ENCODE data around the gene SLX4IP. TPM values are rescaled to one million over a fixed set of nuclear protein-coding genes. Genes with fewer than 3 reads are reported as not detected.

SLX4IP gene
- total and polyA plus RNA-seq, 2 donors (not counting 3 experiments of a cell fraction or from before 2014, with no cell fraction given): 1.9 to 4.5 TPM

DNA sequence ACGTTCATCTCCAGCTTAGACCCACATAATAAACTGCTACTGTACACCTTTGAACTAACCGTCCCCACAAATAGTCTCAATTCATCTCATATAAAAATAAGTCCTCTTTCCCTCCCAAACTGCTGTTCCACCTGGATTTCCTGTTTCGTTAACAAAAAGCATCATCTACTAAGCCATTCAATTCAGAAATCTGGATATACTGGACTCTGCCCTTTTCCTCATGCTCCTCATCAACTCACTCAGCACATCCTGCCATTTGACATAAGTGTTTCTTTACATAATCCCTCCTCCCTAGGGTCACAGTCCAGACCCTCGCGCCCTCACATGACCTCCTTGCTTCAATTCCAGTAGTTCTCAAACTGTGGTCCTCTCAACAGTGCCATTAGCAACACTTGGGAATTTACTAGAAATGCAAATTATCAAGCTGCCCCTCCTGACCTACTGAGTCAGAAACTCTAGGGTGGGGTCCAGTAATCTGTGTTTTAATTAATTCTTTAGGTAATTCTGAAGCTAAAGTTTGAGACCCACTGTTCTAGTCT lies 5.6 kb upstream of the SLX4IP start:
- Histone ChIP-seq H3K4me2 (ENCODE audit: insufficient read depth, low read length) (no peak overlapping the region), H3K9ac (replicated peaks; ENCODE audit: extremely low read depth, insufficient read depth, low read length) (no peak overlapping the region), H3K27me3 (ENCODE audit: control insufficient read depth in 2 of 2, insufficient read depth in 2 of 2, low read length in 2 of 2) (no peaks in the 10 kb centered on the region), H3K4me3 (replicated peaks in 1 of 3; ENCODE audit: insufficient read depth in 1 of 3, low read depth in 1 of 3, low read length in 3 of 3) (no peak overlapping the region), H3K9me1 (replicated peaks; ENCODE audit: control insufficient read depth, extremely low read depth, insufficient read depth, low read length) (no peaks in the 10 kb centered on the region), H4K20me1 (replicated peaks; ENCODE audit: control insufficient read depth, extremely low read depth, insufficient read depth, low read length) (no peaks in the 10 kb centered on the region), H3K36me3 (ENCODE audit: control insufficient read depth in 2 of 2, extremely low read depth in 1 of 2, insufficient read depth in 2 of 2, low read length in 2 of 2) (peaks cover 2 to 3% of the 10 kb centered on the region in 2 experiments), H3K4me1 (ENCODE audit: control insufficient read depth, extremely low read depth, insufficient read depth, low read length) (peaks cover 10% of the 10 kb centered on the region), H3K9me3 (replicated peaks; ENCODE audit: control insufficient read depth, insufficient read depth, low read length) (no peaks in the 10 kb centered on the region), H3K79me2 (ENCODE audit: control insufficient read depth, insufficient read depth, low read length) (peaks cover 58% of the 10 kb centered on the region), H3K27ac (ENCODE audit: insufficient read depth, low read depth, low read length) (no peak overlapping the region), H2AFZ (ENCODE audit: low read depth, low read length) (no peak overlapping the region)
- TF ChIP-seq GATA2 (IDR thresholded peaks at IDR 0.05; ENCODE audit: insufficient read depth, insufficient read length, low read depth, low read length) (no peak), FOS (IDR thresholded peaks at IDR 0.05; ENCODE audit: borderline replicate concordance, insufficient read depth, low read length) (no peak), MYC (IDR thresholded peaks at IDR 0.05; ENCODE audit: low read depth, low read length) (no peak), JUN (IDR thresholded peaks at IDR 0.05; ENCODE audit: borderline replicate concordance, insufficient read depth, insufficient read length, low read depth) (no peak), POLR2AphosphoS5 (IDR thresholded peaks at IDR 0.05; ENCODE audit: insufficient read depth, low read depth, low read length) (no peak), EZH2 (IDR thresholded peaks at IDR 0.05; ENCODE audit: borderline replicate concordance, low read depth, low read length, severe bottlenecking) (no peak)
- TF ChIP-seq, protein P1, sequence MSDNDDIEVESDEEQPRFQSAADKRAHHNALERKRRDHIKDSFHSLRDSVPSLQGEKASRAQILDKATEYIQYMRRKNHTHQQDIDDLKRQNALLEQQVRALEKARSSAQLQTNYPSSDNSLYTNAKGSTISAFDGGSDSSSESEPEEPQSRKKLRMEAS (IDR thresholded peaks at IDR 0.05; ENCODE audit: insufficient read depth, insufficient read length): no peak
- TF ChIP-seq, protein P2, sequence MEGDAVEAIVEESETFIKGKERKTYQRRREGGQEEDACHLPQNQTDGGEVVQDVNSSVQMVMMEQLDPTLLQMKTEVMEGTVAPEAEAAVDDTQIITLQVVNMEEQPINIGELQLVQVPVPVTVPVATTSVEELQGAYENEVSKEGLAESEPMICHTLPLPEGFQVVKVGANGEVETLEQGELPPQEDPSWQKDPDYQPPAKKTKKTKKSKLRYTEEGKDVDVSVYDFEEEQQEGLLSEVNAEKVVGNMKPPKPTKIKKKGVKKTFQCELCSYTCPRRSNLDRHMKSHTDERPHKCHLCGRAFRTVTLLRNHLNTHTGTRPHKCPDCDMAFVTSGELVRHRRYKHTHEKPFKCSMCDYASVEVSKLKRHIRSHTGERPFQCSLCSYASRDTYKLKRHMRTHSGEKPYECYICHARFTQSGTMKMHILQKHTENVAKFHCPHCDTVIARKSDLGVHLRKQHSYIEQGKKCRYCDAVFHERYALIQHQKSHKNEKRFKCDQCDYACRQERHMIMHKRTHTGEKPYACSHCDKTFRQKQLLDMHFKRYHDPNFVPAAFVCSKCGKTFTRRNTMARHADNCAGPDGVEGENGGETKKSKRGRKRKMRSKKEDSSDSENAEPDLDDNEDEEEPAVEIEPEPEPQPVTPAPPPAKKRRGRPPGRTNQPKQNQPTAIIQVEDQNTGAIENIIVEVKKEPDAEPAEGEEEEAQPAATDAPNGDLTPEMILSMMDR (IDR thresholded peaks at IDR 0.05; ENCODE audit: extremely low read depth in 1 of 2, insufficient read depth in 1 of 2, low read depth in 1 of 2, low read length in 2 of 2): no peak
- ChIA-PET POLR2A (no interaction called here), CTCF (interaction anchor here (0.8 to 6.7 kb wide), 4 partner anchors 75 to 452 kb away, joined by 3 to 74 read pairs (median 4); no protein-coding TSS in a partner anchor)
- intact Hi-C loops (cut with micrococcal nuclease) (loop anchor here (5.0 kb wide), 1 partner anchor 392 kb away; no protein-coding TSS in a partner anchor), dilution Hi-C loops (cut with MboI; ENCODE audit: extremely low pct_ligation_motif_present, low sequenced_read_pairs) (no loop called here)
- DNase-seq (ENCODE audit: low read depth, low spot score): no peak
- no TSS peak for BruUV-seq (replicated peaks)
- no peak for FAIRE-seq
